NCI-H82 treated with DMSO at 0.1 percent for 48 hours (cell line): ENCODE measurements around the gene VOPP1.

Experiments
- DNase-seq: peaks from one replicate; lab custom pipeline; 2025; ENCODE audit not compliant: unreplicated experiment; lab: John Stamatoyannopoulos, UW

VOPP1 gene

DNA sequence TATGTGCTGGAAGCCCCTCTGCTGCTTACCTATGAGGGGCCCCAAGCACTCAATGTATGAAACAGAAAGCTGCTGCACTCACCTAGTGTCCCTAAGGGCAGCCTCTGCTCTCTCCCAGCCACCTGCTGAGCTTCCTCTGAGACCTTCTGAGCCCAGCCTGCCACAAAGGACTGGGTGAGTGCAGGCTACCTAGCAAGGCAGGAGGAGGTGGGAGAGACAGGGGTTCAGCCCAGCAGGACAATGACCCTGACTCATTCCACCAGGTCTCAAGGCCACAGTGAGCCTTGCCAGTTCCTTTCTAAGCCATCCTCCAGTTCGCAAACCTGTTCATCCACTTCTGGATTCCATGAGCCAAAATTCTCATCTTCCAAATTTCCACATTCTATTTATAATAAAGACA lies 16.3 kb downstream of the VOPP1 start:
- no peak for DNase-seq

DNA sequence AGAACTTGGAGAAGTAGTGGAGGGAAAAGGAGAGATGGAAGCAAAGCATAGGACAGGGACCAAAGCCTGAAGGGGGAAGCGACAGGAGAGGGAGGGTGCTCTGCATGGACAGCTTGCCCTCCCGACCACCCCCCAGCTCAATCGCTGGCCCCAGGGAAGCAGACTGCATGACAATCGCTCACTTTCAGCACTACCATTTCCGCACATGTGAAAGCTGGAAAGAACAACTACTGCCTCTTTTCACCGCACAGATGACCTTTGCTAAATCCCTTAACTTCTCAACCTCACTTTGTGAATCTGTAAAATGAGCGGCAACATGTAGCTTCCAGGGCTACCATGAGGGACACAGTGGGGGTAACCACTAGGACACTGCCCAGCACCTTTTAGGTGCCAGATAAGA lies 17.1 kb downstream of the VOPP1 start:
- DNase-seq = no peak

DNA sequence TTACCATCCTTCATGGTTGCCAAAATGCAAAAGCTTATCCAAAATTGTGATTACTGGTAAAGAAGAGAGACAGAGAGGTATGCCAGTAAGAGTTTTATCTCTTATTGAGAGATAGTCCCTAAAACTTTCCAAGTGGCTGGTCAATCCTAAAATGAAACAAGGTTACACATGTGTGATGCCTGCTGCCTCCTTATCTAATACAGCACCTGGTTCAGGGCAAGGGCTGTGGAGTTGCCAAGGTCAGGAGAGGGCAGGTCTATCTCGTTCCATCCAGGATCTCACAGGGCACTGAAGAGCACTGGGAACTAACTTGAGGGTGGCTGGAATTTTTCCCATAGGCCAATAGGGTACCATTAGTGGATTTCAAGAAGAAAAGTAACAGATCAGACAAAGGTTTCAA lies 18.3 kb downstream of the VOPP1 start:
- DNase-seq = no peak

DNA sequence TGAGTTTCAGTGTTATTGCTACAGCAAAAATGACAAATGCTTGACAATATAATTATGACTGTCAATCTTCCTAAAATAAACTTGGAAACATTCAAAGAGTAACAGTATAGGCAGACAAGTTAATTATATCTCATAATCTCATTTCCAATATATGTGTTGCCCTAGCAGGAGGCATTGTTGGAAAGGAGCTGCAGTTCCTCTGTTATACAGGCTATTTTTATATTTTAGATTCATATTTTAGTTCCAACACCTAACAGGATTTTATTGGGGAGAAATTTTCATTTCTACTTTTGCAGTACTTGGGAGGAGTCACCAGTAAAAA lies 19.3 kb downstream of the VOPP1 start:
- no peak for DNase-seq

DNA sequence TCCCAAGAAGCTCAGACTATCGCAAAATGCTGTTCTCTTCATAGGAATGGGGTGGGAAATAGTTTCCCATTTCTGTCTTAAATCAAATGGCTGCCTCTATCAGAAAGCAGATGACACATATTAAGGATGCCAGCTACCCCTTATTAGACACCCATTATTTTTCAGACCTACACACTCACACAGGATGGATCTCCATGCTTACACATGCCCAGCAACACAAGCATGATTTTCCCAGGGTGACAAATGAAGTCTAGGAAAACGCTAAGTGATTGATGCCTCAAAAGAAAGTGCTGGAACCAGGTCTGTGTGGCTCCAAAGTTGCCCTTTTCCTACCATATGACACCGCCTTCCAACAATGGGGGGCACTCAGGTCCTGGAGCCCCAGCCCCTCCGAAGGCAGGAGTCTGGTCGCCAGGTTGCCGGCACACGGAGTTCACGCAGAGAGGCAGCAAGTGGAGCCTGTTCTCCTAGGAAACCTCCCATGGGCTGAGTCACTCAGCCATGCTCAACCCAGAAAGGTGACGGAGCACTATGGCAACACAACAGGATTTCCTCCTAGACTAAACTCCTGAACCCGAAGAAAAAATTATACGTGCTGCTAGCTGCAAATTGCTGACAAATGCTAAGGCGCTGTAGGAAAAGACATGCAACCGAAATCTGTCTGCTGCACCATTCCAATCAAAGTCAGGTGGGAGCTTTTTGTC lies 19.8 kb downstream of the VOPP1 start:
- DNase-seq = no peak

DNA sequence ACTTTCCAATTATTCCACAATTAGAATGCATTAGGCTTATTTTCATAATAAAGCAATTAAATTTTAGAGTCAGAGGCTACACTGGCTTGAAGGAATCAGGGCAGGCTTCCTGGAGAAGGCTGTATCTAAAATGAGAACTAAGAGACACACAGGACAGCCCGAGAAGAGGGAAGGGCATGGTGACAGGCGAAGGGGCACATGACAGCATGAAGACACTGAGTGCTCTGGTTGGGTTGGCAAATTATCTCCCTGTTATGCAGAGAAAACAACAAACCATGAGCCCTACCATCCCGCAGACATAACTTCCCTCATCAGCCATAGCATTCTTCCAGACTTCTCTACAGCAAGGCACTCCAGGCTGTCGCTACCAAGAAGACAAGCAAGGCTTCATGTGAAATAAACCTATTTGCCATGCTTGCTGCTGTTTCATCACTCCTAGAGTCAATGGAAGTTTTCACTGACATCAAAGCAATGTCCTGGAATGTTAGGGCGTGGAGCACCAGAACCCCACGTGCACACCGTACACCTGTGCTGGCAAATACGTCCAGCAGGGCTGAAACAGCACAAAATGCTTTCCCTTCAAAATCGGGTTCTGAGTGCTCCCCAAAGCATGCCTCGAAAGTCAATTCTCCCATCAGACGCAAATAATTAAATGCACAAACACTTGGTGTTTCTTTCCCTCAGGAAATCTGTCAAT lies 21.3 kb downstream of the VOPP1 start:
- DNase-seq = no peak

DNA sequence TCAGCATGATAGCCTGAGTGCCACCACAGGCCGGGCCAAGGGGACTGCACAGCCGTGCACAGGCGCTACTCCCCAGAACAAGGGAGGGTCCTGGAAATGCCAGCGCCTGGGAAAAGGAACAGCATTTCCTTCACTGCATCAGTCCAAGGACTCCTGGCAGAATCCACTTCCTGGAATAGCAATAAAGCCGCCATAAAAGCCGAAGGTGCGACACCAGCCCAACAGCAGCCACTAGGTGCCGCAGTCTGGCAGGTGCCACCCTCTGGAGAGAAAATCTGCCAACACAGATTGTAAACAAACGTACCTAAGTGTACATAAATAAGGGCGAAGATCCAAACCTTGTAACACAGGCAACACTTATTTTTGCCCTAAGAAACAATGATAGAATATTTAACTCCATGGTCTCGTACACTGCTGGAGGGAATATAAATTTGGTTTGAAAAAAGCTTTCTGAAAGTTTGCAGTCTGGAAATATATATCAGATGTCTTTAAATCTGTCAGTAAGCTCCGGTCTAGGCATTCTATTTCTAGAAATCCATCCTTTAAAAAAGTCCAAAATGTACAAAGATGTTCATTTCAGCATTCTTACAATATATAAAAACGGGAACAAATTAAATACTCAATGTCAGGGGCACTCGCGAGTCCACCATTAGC lies 22.2 kb downstream of the VOPP1 start:
- no peak for DNase-seq

DNA sequence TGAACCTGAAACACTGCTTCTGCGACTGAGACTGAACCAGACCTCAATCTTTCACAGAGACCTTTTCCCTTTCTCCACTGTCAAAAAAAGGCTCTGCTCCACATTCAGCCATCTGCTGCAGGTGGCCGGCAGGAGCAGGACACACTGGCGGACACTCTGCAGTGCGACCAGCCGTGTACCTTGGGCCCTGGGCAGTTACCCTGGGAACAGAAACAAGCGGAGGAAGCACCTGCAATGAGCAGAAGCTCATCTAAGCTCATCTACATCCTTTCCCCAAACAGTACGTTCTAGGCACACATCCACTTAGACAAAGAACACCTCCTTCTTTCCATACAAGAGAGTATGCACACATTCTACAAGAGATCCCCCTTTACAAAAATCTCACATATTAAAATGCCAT lies 22.8 kb downstream of the VOPP1 start:
- no peak for DNase-seq

DNA sequence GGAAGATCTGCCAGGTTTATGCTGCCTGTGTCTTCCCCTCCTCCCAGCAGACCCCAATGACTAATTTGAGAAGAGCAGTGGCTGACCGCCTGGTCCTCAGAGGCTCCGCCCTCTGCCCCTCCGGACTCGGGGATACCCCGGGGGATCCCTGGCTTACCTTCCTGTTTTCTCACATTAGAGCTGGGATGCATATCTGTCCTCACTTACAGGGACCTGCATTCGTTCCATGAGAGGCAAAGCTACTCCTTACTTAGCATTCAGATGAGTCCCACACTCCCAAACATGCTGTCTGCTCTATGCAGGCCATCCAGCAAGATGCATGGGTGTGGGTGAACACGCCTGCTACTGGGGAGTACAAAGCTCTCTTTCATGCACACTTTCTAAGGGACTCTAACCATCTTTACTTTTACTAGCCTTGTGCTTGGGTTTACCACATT lies 24.0 kb downstream of the VOPP1 start:
- DNase-seq = no peak

DNA sequence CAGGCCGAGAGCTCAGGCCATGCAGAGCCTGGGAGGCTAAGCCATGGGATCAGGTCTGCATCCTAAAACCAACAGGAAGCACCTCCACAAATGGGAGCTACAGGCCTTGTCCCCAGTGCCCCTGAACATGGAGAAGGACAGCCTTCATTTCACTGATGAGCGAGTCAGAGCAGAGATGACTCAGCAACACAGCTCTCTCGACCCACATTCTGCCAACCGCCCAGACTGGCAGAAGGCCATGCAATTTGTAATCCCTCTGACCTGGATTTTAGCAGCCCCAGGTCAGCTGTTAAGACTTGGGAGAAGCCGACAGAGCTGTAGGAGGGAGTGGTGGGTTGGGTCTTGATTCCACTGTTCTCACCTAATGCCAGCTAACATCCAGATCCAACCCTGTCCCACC lies 25.5 kb downstream of the VOPP1 start:
- no peak for DNase-seq

DNA sequence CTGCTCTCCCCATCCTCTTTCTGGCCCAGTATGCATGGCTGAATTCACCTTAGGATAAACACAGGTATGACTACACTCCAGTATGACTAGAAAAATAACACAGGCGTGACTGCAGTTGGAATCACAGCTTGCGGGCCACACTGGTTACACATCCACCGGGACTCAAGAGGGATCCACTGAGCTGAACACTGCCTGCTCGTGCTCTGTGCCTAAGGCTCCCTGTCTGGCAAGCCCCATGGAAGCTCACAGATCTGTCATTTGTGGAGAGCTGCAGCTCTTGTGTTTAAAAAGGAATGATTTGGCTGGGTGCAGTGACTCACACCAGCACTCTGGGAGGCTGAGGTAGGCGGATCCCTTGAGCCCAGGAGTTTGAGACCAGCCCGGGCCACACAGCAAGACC lies 26.8 kb downstream of the VOPP1 start:
- no peak for DNase-seq

DNA sequence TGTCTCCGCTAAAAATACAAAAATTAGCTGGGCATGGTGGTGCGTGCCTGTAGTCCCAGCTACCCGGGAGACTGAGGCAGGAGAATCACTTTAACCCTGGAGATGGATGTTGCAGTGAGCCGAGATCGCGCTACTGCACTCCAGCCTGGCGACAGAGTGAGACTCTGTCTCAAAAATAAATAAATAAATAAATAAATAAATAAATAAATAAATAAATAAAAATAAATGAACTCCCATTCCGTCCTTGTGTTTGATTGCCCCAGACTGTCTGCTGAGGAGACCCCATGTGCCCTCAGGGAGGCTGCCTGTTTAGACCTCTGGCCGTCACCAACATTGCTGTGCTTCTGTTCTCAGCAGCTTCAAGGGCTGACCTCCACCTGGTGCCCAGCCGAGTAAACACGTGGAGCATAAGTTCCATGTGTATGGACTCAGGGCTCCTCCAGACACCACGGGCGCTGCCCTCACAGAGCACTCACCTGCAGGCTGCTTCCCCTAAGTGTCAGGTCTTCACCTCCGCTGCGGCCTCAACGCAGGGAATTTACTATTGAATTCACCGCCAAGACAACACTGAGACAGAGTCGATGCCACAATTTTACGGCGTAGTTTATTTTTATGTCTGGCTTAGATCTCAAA lies 32.0 kb downstream of the VOPP1 start:
- no peak for DNase-seq

DNA sequence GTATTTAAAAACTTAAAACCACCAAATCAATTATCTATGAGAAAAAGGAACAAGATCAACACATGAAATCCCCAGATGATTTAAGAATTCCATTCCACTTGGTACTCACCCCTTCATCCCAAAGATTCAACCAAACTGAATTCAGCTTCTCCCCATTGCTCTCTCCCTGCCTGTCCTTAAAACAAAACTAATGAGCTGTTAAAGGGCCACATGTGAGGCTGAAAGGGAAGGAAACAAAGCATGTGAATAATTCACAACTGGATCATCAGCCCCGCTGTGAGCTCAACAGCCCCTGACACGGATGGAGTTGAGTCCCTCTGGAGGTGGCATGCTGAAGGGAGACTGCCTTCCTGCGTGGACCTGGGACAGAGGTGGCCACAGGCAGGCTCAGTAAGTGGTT lies 32.9 kb downstream of the VOPP1 start:
- no peak for DNase-seq

DNA sequence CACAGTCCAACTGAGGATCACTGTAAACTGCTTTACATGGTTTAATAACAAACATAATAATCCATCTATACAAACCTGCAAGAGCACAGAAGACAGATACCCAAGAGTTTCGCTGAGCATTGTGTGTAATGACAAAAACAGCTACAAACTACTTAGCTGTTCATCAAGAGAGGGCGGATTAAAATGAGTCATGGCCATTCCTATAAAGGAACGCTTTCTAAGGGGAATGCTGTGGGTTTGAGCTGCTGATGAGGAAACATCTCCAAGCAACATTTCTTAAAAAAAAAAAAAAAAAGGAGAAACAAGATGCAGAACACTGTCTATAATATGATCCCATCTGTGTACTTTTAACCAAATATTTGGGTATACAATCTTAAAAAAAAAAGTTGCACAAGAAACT lies 33.8 kb downstream of the VOPP1 start:
- DNase-seq = no peak

DNA sequence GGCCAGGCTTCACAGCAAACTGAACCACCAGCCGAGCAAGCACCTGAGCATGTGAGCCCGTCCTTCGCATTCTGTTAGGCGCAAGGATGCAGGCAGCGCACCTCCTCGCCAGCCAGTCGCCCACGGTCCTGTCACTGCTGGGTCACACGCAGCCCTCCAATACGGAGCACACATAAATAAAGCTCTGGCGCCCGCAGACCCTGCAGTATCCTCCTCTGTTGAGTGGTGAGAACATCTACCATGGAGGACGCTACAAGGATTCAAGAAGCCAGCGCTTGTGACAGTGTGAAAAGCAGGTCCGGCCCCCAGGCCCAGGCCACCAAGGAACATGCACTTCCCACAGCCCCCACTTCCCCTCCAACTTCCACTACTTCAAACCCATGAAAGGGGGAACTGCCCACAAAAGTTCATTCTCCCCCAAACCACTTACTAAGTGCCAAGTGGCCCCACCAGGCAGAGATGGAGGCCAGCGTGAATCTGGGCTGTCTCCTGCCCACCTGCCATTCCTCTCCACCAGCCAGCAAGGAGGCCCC lies 34.8 kb downstream of the VOPP1 start:
- DNase-seq = no peak

DNA sequence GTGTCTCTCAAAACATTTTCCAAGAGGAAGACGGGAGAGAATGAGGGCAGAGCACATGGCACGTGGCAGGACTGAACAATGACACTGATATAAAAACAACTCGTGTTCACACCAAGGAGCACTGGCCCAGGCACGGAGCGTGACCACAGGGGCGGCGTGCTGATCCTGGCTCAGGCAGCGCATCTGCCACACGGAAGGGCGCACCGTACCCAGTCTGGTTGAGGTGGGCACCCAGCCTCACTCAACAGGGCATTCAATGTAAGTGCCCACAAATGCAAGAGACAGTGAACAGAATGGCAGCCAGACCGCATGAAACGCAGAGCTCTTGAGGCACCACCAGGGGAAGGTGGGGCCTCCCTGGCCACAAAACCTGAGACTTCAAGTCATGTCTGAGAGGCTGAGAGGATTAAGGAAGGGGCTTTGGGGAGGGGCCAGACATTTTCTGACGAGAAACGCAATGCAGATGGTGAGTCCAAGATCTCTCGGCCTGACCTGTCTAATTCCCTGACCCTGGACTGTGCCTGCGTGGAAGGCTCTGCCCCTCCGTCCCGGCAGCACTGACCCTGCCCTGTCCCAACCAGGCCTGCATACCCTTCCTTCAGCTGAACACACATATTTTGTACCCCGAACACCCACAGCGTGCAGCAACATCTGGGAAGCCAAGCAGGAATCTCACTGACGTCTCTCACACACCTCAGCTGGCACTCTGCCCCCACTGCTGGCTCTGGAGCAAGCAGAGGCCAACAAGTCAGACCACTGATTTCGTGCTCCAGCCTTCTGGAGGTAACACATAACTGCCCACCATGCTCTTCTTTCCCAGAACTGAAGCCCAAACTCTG lies 35.5 kb downstream of the VOPP1 start:
- DNase-seq = peak; percentile 31

DNA sequence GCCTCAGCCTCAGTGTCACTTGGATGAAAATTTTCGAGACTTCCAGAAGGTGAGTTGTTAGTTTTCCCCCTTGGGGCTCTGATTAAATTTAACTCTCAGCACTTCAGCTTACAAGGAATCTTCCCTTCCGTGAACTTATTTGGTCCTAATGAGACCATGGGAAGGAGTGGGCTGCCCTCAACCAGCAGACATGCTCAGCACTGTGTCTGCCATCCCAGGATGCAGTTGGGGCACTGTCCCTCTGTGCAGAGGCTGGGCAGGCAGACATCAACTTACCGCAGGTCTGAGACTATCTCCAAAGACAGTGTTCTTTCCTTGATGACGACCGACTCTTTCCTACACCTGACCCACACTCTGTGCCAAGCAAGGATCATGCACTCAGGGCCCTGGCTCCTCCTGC lies 36.7 kb downstream of the VOPP1 start:
- no peak for DNase-seq

DNA sequence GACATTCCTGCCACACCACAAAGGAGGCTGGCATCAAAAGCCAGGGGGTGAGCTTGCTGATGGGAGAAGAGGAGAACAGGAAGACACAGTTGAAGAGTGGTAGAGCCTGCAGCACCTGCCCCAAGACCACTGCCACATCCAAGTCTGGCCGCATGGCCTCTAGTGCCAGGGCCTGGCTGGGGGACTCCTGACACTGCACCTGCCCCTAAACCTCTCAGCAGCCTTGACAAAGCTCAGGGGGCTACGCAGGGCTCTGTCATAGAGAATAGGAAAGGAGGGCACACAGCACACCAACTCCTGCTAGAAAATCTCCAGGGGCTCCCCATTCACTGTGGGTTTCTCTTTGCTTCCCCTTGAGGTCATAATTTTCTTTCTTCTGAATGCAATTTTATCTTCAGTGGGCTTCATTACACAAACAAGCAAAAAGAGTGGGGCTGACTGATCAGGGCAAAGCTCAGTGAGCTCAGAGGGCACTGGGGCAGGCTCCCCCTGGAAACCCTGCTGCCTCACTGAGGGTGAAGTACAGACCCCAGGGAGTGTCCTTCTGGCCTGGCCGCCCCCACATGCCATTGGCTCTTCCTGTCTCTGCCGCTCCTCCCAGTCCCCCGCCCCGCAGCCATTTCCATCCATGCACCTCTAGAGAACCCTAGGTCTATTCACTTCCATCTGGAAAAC lies 37.2 kb downstream of the VOPP1 start:
- no peak for DNase-seq

DNA sequence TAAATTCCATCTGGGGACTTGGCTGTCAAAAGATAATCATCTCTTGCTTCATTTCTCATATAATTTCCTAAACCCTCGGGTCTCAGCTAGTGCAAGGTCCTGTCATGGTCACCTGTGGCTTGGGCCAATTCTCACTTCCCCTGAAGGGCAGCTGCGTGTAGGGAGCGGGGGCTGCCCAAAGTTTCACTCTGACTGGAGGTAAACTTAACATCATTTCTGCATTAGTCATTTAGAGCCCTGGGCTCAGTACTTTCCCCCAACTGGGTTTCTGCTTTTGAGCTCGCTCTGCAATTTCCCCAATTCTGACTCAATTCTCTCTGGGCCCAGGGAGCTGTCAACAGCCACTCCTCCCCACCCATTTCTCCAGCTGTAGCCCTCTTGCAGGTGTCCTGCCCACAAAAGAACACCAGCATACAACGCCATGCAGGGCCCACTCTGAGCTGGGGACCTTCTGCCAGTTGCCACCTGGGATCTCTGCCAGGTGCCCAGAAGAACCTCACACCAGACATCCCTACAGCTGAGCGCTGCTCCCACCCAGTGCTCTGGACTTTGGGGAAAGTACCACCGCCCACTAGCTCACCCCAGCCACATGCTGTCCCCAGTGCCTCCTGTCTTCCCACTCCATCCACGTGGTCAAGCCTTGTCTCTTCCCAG lies 37.9 kb downstream of the VOPP1 start:
- DNase-seq = no peak

DNA sequence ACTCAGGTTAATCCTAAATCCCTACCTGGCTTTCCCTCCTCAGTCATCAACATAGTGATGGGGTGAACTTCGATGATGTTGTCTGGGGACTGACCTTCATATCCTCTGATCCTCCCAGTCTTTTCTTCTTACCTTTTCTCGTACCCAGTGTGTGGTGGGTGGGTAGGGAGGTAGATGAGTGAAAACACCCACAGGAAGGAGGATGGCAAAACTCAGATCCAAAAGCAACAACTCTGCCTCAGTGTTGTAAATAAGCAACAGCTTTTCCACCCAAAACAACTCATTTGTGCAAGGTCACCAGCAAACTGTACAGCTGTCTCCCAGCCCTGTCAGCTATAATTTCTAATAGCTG lies 38.6 kb downstream of the VOPP1 start:
- no peak for DNase-seq
